Right ventricle myocardium inferior (tissue), 1 donor: ENCODE results near the gene CDH13. TPM values are rescaled to one million over a fixed set of nuclear protein-coding genes. Genes with fewer than 3 reads are reported as not detected.

Experiments
- ATAC-seq: fragments of 200-7000 bp; cut with Tn5 transposase; one replicate; pipeline ENCODE4 v1.9.1; 2020; ENCODE audit warnings: mild to moderate bottlenecking, moderate library complexity
- DNase-seq: peaks from one replicate; pipeline ENCODE4 v3.0.0; 2021; ENCODE audit errors: missing footprints
- intact Hi-C: fragments of 100-400 bp; cut with DNase I; formaldehyde crosslinking; loops from one replicate; pipeline ENCODE4 v1.11.0; 2022
- total RNA-seq: library from RNA; stranded (reverse); fragmentation: NEBNext Ultra II Directional; extraction: Animal tissue kit (Norgen Biotek cat#: 25700); gene quantifications from one replicate; pipeline ENCODE4 v1.2.1, GENCODE V29; 2021
- donor health status: DM: no; HTN: yes; CAD: no; lungs with severe emphysema.

Gene CDH13
- total RNA-seq, 1 donor from 2014 or later, result 173 TPM

GRCh38 chr16:83464991-83465390 lies 838.2 kb downstream of the CDH13 start:
- intact Hi-C loops, result no loop called here

GRCh38 chr16:83470416-83470815 lies 843.6 kb downstream of the CDH13 start:
- DNase-seq (no peak), ATAC-seq (no peak)
- intact Hi-C loops, result no loop called here

More at GRCh38 chr16:83464991-83465390, 838.2 kb downstream of the CDH13 start:
- DNase-seq (no peak), ATAC-seq (no peak)

- DNase-seq (no peak), ATAC-seq (no peak)
- intact Hi-C loops, result no loop called here
These were observed 846.2 kb downstream of the CDH13 start for GRCh38 chr16:83472776-83473501.

- intact Hi-C loops, result no loop called here
These were observed 847.3 kb downstream of the CDH13 start for GRCh38 chr16:83473926-83474650.

GRCh38 chr16:83475108-83475507 lies 848.3 kb downstream of the CDH13 start:
- DNase-seq, result no peak
- ATAC-seq, result no peak
- intact Hi-C loops, result no loop called here

More at GRCh38 chr16:83473926-83474650, 847.3 kb downstream of the CDH13 start:
- DNase-seq (no peak), ATAC-seq (peak; percentile 60)

GRCh38 chr16:83481589-83481988 lies 854.8 kb downstream of the CDH13 start:
- DNase-seq (no peak), ATAC-seq (no peak)
- intact Hi-C loops, result no loop called here

GRCh38 chr16:83482545-83483162 lies 855.9 kb downstream of the CDH13 start:
- DNase-seq (no peak), ATAC-seq (peak; percentile 84)
- intact Hi-C loops, result no loop called here

GRCh38 chr16:83490073-83490472 lies 863.3 kb downstream of the CDH13 start:
- ATAC-seq, result no peak
- DNase-seq, result no peak
- intact Hi-C loops, result no loop called here

GRCh38 chr16:83494459-83494858 lies 867.7 kb downstream of the CDH13 start:
- ATAC-seq (no peak), DNase-seq (no peak)
- intact Hi-C loops, result no loop called here

- no peak for DNase-seq
- intact Hi-C loops, result no loop called here
- ATAC-seq, result no peak
These were observed 874.7 kb downstream of the CDH13 start for GRCh38 chr16:83501481-83501880.

GRCh38 chr16:83508295-83508694 lies 881.5 kb downstream of the CDH13 start:
- no peak for ATAC-seq
- no peak for DNase-seq
- intact Hi-C loops, result no loop called here

- ATAC-seq (no peak), DNase-seq (no peak)
- intact Hi-C loops, result no loop called here
These were observed 882.5 kb downstream of the CDH13 start for GRCh38 chr16:83509316-83509715.

GRCh38 chr16:83510906-83511305 lies 884.1 kb downstream of the CDH13 start:
- no peak for ATAC-seq
- intact Hi-C loops, result no loop called here
- no peak for DNase-seq

GRCh38 chr16:83513008-83513755 lies 886.4 kb downstream of the CDH13 start:
- DNase-seq (no peak), ATAC-seq (no peak)
- intact Hi-C loops, result no loop called here

GRCh38 chr16:83515395-83515794 lies 888.6 kb downstream of the CDH13 start:
- intact Hi-C loops, result no loop called here
- ATAC-seq, result no peak

GRCh38 chr16:83516931-83517330 lies 890.2 kb downstream of the CDH13 start:
- intact Hi-C loops, result no loop called here
- no peak for ATAC-seq
- no peak for DNase-seq

More at GRCh38 chr16:83515395-83515794, 888.6 kb downstream of the CDH13 start:
- no peak for DNase-seq

GRCh38 chr16:83517398-83517797 lies 890.6 kb downstream of the CDH13 start:
- no peak for DNase-seq
- ATAC-seq, result no peak
- intact Hi-C loops, result no loop called here

- peak; percentile 65 for ATAC-seq
- intact Hi-C loops, result no loop called here
- no peak for DNase-seq
These were observed 893.8 kb downstream of the CDH13 start for GRCh38 chr16:83520596-83520995.

GRCh38 chr16:83530293-83530692 lies 903.5 kb downstream of the CDH13 start:
- intact Hi-C loops, result no loop called here
- ATAC-seq (no peak), DNase-seq (no peak)
